HG02870 (cell line): Measurements from ENCODE around the gene VSIG4.
"Not testable (repeated sequence)": the region's sequence is repeated elsewhere in the genome, so short reads cannot be mapped to it uniquely, and the experiment has no call there.

Experiments
- ATAC-seq: cut with Tn5 transposase; IDR thresholded peaks from one replicate; pipeline ENCODE4 v1.9.1; 2021; ENCODE audit warnings: mild to moderate bottlenecking, moderate library complexity; ENCODE audit not compliant: unreplicated experiment

Gene VSIG4

DNA sequence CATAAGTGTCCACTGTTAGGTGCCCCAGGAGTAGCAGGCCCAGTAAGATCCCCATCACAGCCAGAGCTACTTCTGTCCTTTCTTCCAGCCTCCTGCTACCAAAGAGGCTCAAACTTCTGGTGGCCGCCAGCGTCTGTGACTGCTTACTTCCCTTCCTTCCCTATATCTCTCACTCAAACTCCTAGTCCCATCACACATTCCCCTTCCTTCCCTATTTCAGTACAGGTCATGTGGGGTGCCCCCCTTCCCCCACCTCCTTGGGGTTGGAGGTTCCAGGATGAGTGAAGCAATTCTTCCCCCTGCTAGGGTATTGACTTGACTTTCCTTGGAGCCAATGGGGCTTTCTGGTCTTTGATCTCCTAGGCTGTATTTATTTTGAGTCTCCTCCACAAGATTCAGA is at the start of gene VSIG4:
TSS of gene VSIG4 (minus strand) at position 137 of the 400 bp plus-strand sequence. CDS start at position 55, 82 bp downstream.
- no peak for ATAC-seq

DNA sequence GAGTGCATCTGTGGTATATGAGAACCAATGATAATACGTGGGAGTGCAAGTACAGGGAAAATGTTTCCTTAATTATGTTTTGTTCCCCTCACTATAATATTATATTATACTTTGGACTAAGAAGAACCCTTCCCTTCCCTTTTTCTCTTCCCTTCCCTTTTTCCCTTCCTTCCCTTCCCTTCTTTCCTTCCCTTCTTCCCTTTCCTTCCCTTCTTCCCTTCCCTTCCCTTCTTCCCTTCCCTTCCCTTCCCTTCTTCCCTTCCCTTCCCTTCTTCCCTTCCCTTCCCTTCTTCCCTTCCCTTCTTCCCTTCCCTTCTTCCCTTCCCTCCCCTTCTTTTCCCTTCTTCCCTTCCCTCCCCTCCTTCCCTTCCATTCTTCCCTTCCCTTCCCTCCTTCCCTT is 36.9 kb upstream of the VSIG4 start:
- ATAC-seq: no peak

DNA sequence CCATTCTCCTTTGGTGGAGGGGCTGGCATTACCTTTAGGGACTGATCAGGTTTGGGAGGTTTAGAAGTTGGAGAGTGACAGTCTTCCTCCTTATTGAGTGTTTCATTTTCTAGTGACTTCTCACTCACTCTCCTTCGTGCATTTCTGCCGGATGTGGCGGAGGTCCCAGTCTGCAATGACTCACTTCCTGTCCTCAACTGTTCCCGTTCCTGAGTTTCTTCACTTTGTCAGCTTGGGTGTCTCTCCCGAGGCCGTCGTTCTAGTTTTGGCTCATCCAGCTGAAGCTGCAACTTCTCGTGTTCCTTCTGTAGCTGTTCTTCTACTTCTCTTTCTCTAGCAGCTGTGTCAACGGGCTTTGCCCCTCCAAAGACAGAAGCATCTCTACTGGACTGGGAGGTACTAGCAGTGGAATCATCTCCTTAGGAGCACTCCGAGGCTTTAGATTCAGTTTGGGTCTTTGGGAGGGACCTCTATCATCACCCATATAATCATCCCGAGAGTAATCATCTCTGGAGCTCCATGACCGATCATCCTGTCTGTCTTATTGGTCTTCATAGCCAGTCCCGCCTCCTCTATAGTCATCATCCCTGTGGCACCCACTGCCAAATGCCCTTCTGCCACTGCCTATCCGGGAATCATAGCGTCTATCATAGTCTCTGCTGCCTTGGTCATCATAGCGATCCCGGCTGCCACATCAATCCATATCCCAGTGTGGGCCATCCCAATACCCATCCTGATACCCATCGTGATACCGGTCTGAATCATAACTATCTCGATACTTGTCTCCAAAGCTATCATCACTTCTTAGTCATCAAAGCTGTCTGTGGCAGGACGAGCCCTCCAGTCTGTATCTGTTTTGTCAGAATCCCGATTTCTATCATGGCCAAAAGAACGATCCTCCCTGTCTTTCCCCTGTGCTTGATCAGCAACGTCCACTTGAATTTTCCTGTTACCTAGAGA is 35.3 kb upstream of the VSIG4 start:
- no peak for ATAC-seq

DNA sequence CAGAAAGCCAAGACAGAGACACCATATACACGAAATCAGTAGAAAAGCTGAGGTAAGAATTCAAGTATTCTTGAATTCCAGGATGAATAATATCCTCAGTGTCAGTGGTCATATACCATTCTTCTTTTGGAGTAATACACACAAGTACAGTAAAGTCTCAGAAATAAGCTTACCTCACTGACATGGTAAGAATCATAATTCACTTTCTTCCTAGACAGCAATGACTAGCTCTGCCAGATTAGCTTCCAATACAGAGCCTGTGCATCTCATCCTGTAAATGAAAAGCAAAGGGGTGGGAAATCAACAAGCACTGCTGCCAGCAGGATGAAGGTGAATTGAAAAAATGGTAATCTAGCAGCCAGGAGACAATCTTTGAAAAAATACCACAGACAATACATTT is 31.2 kb upstream of the VSIG4 start:
- ATAC-seq: no peak

- no peak for ATAC-seq
These were observed 24.4 kb upstream of the VSIG4 start for GRCh38 chrX:66064261-66064660.

DNA sequence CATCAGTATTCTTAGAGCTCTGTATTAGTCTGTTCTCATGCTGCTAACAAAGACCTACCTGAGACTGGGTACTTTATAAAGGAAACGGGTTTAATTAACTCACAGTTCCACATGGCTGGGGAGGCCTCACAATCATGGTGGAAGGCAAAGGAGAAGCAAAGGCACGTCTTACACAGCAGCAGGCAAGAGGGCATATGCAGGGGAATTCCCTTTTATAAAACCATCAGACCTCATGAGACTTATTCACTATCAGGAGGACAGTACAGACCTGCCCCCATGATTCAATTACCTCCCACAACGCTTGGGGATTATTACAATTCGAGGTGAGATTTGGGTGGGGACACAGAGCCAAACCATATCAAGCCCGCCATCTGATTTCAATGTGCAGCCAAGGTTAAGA is 17.1 kb upstream of the VSIG4 start:
- not testable (repeated sequence) for ATAC-seq

DNA sequence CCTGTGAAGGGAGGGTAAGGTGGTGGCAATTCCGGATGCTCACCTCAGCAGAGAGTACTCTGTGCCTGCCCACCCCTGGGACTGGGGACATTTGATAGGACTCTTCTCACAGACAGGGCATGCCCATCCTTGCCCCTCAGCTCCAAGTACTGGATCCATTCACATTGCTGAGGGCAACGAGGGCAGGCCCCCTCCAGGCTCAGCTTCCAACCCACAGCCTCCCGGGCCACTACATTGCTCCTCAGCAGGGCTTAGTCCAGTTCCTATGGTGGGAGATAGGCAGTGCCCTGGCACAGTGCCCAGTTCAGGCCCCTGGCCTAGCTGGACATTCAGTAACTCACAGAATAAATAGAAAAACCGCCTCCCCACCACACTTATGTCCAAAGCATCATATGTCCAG is 15.1 kb upstream of the VSIG4 start:
- no peak for ATAC-seq

GRCh38 chrX:66053414-66053813 is 13.5 kb upstream of the VSIG4 start:
- no peak for ATAC-seq

DNA sequence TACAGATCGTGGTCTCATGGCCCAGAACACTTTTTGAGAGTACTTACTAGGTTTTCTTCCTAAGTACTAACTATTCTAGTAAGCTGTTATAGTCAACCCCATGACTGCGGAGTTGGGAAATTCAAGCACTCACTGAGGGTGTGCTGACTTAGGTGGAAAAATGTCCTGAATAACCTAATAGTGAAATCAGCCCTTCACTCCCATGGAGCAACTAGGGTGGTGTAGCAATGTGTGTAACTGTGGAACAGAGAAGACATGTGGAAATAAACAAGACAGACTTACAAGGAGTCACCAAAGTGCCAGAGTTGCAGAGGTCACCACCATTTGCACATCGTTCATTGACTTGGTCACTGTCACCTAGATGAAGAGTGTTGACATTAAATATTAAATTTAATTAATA is 12.1 kb upstream of the VSIG4 start:
- ATAC-seq: no peak

DNA sequence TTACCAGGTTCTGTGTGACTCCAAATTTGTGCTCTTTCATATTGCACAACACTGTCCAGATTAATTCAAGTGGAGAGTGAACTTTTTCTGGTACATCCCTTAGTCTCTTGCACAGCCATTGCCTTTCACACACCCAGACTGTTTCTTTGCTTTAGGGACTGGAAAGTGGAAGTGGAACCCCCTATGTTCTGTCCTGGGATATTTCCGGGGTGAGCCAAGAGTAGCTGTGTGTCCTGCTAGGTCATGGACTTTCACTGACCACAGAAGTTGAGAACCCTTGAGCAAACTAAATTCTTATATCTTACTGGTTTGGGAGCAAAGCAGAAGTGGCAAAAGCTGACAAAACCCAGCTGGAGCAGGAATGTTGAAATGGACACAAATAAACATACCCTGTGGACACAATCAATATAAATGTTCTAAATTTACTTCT is 10.3 kb upstream of the VSIG4 start:
- no peak for ATAC-seq

- ATAC-seq: no peak
These were observed 9.2 kb upstream of the VSIG4 start for GRCh38 chrX:66049056-66049455.

- peak; percentile 72 for ATAC-seq
These were observed 6.8 kb upstream of the VSIG4 start for GRCh38 chrX:66046612-66047235.

GRCh38 chrX:66045894-66046293 is 6.0 kb upstream of the VSIG4 start:
- no peak for ATAC-seq

- ATAC-seq: no peak
These were observed 3.7 kb upstream of the VSIG4 start for GRCh38 chrX:66043584-66043983.

GRCh38 chrX:66042307-66043077 is 2.6 kb upstream of the VSIG4 start:
- ATAC-seq: peak; percentile 37

GRCh38 chrX:66038115-66038514 is 1.8 kb downstream of the VSIG4 start:
- ATAC-seq: no peak

DNA sequence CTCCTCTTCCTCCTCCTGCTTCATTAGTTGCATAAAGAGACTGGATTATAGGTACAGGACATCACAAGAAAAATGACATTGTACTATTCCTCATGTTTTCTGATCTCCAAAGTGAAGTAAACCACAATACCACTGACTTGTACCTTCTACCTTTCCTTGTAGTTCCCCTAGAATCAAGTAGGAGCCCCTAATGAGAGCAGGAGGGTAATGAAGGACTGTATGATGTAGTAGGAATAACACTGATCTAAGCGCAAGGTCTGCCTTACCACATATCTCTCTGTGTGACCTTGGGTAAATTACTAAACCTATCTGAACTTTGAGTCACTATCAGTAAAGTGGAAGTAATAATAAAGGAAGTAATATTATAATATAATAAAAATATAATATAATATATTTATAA is 3.6 kb downstream of the VSIG4 start:
- ATAC-seq: no peak

DNA sequence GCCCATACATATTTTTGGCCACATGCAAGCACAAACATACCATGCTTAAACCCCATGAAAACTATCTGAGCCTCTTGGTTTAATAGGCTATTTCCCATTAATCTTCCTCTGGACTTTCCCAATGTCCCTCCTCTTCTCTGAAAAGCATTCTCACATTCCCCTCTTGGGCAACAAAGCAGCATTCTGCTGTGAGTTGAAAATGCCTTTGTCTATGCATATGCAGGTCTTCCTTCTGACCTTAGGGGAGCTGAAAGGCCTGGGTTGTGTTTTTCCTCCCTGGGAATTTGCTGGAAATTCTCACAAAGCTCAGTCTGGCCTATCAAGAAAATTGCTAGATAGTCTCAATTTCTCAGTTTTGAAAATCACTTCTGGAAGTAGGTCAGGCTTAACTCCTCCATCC is 4.2 kb downstream of the VSIG4 start:
- no peak for ATAC-seq

DNA sequence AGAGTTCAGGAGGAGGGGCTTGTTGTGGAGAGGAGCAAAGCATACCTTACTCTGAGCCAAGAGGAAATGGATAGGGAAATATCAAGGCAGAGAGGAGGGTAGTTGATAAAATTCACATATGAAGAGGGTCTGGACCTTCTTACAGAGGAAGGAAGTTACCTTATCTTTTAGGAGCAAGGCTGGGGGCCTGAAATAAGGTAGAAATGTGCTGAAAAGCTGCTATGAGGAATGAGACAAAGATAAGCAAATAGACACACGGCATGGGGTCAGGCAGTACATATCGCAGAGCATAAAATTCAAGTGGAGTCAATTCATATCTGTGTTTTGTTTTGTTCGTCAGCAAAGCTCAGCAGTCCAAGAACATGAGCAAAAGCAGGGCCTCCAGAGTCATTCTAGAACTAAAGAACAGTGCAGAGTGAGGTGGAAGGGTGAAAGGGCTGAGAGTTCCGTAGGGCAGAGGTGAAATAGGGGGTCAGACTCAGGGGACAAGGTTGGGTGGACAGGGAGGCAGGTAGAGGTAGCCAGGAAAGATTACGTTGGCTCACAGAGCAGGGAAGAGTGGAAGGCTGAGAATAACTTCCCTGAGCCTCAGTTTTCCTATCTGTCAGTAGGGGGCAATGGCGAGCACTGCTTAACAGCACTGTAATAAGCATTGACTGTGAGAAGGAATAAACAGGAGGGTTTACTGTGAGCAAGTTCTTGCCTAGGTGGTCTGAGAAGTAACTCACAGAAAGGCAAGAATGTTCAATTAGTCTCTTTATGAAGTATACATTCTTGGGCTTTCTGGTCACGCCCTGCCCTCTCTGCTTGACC is 9.2 kb downstream of the VSIG4 start:
- ATAC-seq: peak; percentile 83

- ATAC-seq: no peak
These were observed 10.9 kb downstream of the VSIG4 start for GRCh38 chrX:66028936-66029335.

- ATAC-seq: no peak
These were observed 15.3 kb downstream of the VSIG4 start for GRCh38 chrX:66024570-66024969.
